HepG2 (cell line): ENCODE data around the gene TMEM31. TPM values are rescaled to one million over a fixed set of nuclear protein-coding genes. Genes with fewer than 3 reads are reported as not detected.
A peak's percentile ranks its signal among the peaks of the same experiment; 100 is the strongest.

Source experiments
- AHDC1 ChIP-seq: sonication (generic); formaldehyde crosslinking; IDR thresholded peaks from 2 replicates; pipeline ENCODE4 v1.5.1; 2020; ENCODE audit warnings: mild to moderate bottlenecking, missing genetic modification reagents, borderline replicate concordance
- ATF7 ChIP-seq, 2 experiments: fragments of 450-650 bp in 1 of 2; sonication (generic) in 1 of 2; formaldehyde crosslinking in 1 of 2; IDR thresholded peaks; 2 replicates each; pipeline versions ENCODE4 v1.4.0 to v1.6.1; 2016 to 2020; ENCODE audit warnings: antibody characterized with exemption in 1 of 2, mild to moderate bottlenecking in 1 of 2, missing genetic modification reagents in 1 of 2
- CBFB ChIP-seq: sonication (generic); formaldehyde crosslinking; IDR thresholded peaks from 2 replicates; pipeline ENCODE4 v1.4.0; 2020; ENCODE audit warnings: missing genetic modification reagents
- CBX1 ChIP-seq: IDR thresholded peaks from one replicate; pipeline ENCODE4 v1.6.1; 2016; ENCODE audit warnings: antibody characterized with exemption, low read depth
- DDIT3 ChIP-seq: sonication (generic); formaldehyde crosslinking; IDR thresholded peaks from 2 replicates; pipeline ENCODE4 v1.4.0; 2020; ENCODE audit warnings: mild to moderate bottlenecking, missing genetic modification reagents
- FOXP1 ChIP-seq, 2 experiments: fragments of 450-650 bp in 1 of 2; IDR thresholded peaks; 2 replicates each; pipeline ENCODE4 v1.6.1; 2017 to 2018; ENCODE audit warnings: antibody characterized with exemption in 1 of 2
- KLF13 ChIP-seq: sonication (generic); formaldehyde crosslinking; IDR thresholded peaks from 2 replicates; pipeline ENCODE4 v1.4.0; 2020; ENCODE audit warnings: mild to moderate bottlenecking, missing genetic modification reagents
- NFYB ChIP-seq: sonication (generic); formaldehyde crosslinking; IDR thresholded peaks from 2 replicates; pipeline ENCODE4 v1.4.0; 2020; ENCODE audit warnings: missing genetic modification reagents
- PLSCR1 ChIP-seq: sonication (generic); formaldehyde crosslinking; IDR thresholded peaks from 2 replicates; pipeline ENCODE4 v1.5.0; 2020; ENCODE audit warnings: missing genetic modification reagents, mild to moderate bottlenecking, borderline replicate concordance
- RARG ChIP-seq: sonication (generic); formaldehyde crosslinking; IDR thresholded peaks from 2 replicates; pipeline ENCODE4 v1.4.0; 2020; ENCODE audit warnings: low read depth, mild to moderate bottlenecking, missing genetic modification reagents
- ZBTB10 ChIP-seq: sonication (generic); formaldehyde crosslinking; IDR thresholded peaks from 2 replicates; pipeline ENCODE4 v1.4.0; 2020; ENCODE audit warnings: missing genetic modification reagents, borderline replicate concordance
- ZBTB14 ChIP-seq: sonication (generic); formaldehyde crosslinking; IDR thresholded peaks from 2 replicates; pipeline ENCODE4 v1.4.0; 2020; ENCODE audit warnings: missing genetic modification reagents
- ZNF230 ChIP-seq: sonication (generic); formaldehyde crosslinking; IDR thresholded peaks from 2 replicates; pipeline ENCODE4 v1.4.0; 2020; ENCODE audit warnings: mild to moderate bottlenecking, missing genetic modification reagents
- ZNF468 ChIP-seq: sonication (generic); formaldehyde crosslinking; IDR thresholded peaks from 2 replicates; pipeline ENCODE4 v1.8.0; 2022; ENCODE audit warnings: mild to moderate bottlenecking, moderate library complexity, missing genetic modification reagents
- ZNF547 ChIP-seq: sonication (generic); formaldehyde crosslinking; IDR thresholded peaks from 2 replicates; pipeline ENCODE4 v1.5.1; 2020; ENCODE audit warnings: mild to moderate bottlenecking, missing genetic modification reagents
- ZNF670 ChIP-seq: sonication (generic); formaldehyde crosslinking; IDR thresholded peaks from 2 replicates; pipeline ENCODE4 v1.8.0; 2022; ENCODE audit warnings: mild to moderate bottlenecking, missing genetic modification reagents, borderline replicate concordance
- ZNF75D ChIP-seq: sonication (generic); formaldehyde crosslinking; IDR thresholded peaks from 2 replicates; pipeline ENCODE4 v1.8.1; 2023; ENCODE audit warnings: missing genetic modification reagents, mild to moderate bottlenecking, borderline replicate concordance
- polyA plus RNA-seq, 8 experiments: library from polyadenylated mRNA; depleted of rRNA in 3 of 8; stranded (reverse) in 7 of 8; unstranded in 1 of 8; fragments of >200 nt; fragmentation: Illumina TruSeq in 4 of 8; extraction: Trizol in 4 of 8; gene quantifications; 2 replicates each; pipeline versions ENCODE4 v1.2.1 to v1.2.3, GENCODE V29; 2011 to 2016; ENCODE audit warnings: low read depth in 4 of 8, missing spikeins in 1 of 8, mixed read lengths in 1 of 8; ENCODE audit not compliant: insufficient read depth in 1 of 8
- total RNA-seq, 5 experiments: library from RNA; depleted of rRNA; stranded (reverse); fragments of >200 nt; fragmentation: Illumina TruSeq; extraction: Trizol; gene quantifications; 2 replicates each; pipeline ENCODE4 v1.2.3, GENCODE V29; 2016; ENCODE audit warnings: low read depth in 1 of 5

Gene TMEM31
- total and polyA plus RNA-seq, 2 of the 13 experiments (the other 11 are each of a cell fraction or from before 2014, with no cell fraction given): 0.16 TPM; not detected in 1

- TF ChIP-seq CBFB (CRISPR knock-in tag) (0 out of 2 replicates have a peak, but pooled peaks have one; percentile 24), ZBTB10 (CRISPR knock-in tag) (no peak), ATF7 (IDR thresholded peaks at IDR 0.05) (no peak), ATF7 (CRISPR knock-in tag; IDR thresholded peaks at IDR 0.05) (no peak), ZNF230 (no peak), FOXP1 (IDR thresholded peaks at IDR 0.05) (no peak), FOXP1 (CRISPR knock-in tag; IDR thresholded peaks at IDR 0.05) (no peak), PLSCR1 (CRISPR knock-in tag) (no peak), NFYB (CRISPR knock-in tag) (no peak), ZNF670 (CRISPR knock-in tag) (no peak), KLF13 (CRISPR knock-in tag) (no peak), AHDC1 (CRISPR knock-in tag) (no peak), ZNF75D (CRISPR knock-in tag) (no peak), RARG (no peak), ZNF547 (CRISPR knock-in tag) (no peak), ZBTB14 (CRISPR knock-in tag) (peak; percentile 85), DDIT3 (CRISPR knock-in tag) (no peak), CBX1 (peak; percentile 57), ZNF468 (no peak)
These were observed 23.5 kb upstream of the TMEM31 start (continued) for GRCh38 chrX:103687073-103687695.
